HG03135 (cell line): ENCODE results near the gene SYTL1.

ENCODE experiments used
- ATAC-seq: cut with Tn5 transposase; IDR thresholded peaks from one replicate; pipeline ENCODE4 v1.9.1; 2021; ENCODE audit warnings: mild to moderate bottlenecking, moderate library complexity; ENCODE audit not compliant: unreplicated experiment

SYTL1 gene

DNA sequence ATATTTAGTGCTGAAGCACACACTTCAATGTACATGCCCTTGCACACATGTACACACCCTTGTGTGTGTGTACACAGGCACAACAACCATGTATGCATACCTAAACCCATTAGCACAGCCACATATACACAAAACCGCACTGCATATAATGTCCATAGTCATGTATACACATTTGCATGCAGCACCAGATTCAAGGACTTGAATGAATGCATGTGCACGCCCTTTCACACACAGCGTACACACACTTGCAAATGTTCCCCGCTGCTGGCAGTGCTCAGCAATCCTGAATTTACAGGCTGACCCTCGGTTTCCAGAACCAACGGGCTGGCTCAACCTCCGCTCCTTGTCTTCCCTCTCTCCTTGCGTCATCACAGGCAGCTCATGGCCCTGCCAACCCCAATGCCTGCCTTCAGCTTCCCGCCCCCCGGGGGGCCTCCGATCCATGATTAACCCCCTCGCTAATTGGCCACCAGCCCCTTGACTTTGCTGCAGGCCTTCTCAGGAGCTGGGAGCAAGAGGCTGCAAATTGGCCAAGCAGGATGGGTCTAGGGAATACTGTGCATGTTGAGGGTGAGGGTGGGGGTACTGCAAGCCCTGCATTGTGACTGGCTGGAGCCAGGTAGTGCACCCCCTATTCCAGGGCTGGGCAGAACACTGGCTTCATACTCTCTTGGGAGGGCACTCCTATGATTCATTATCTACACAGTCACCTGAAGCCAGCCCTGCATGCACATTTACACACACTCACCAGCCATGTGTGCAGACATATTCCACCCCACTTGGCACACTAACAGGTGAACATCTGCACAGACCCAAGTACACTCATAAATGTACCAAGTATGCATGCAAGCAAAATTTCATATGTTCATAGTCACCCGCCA is 58.5 kb downstream of the SYTL1 start:
- ATAC-seq = no peak

DNA sequence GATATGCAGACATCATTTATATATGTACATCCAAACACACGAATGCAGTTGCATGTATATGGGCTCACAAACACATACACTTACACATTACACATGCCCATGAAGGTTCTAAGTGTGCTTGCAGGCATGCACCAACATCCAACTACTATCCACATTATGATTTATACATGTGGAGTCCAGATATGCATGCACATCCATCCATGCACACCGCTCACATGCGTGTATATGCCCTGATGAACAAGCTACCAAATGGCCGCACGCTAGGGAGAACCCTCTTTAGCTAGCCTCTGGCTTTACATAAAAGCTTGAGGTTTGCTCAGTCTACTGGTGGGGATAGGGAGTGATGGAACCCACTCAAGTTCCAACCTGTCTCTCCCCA is 59.1 kb downstream of the SYTL1 start:
- no peak for ATAC-seq

GRCh38 chr1:27402349-27402754 is 60.5 kb downstream of the SYTL1 start:
- no peak for ATAC-seq

DNA sequence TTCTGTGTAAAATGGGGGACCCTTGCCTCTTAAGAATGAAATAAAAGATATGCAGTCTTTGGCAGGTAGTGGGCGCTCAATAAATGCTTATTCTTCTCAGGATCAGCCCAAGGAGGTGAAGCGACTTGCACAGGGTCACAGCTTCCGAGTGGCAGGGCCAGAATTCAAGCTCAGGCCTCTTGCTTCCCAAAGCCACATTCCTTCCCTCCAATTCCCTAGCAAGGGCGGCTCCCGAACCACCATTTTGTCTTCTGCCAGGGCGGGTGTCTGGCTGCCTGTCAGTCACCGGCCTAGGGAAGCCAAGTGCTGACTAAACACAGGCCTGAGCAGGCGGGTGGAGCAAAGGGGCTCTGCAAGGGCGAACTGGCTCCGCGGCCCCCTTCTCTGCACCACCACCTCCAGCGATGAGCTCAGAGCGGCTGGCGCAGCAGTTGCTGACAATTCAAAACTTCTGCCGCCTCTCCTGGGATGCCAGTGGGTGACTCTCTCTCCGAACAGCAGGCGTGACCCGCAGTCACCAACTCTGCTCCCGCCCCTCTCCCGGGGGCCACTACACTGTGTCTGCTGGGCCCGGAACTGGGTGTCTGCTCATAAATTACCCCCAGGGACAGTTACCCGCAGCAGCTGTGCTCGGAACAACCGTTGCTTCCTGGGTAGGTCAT is 61.4 kb downstream of the SYTL1 start:
- no peak for ATAC-seq
